Stimulated activated naive B cell treated with anti-CD40 and anti-IgM and Interleukin-4, amounts not matched to agents 10 μg/mL and 1 μg/mL and 100 μg/mL, for 72 hours (primary cell): ENCODE measurements around the gene KRTDAP.
A peak's percentile ranks its signal among the peaks of the same experiment; 100 is the strongest.

Experiments used
- ATAC-seq, 2 donors: fragments of 150-1000 bp; cut with Tn5 transposase; replicated peaks; 2 replicates each; pipeline ENCODE4 v1.10.0; 2021; ENCODE audit warnings: moderate library complexity in 1 of 2
- DNase-seq: peaks from one replicate; pipeline ENCODE4 v3.0.0; 2021
- H3K27ac Mint-ChIP-seq: one replicate; pipeline ENCODE4 v1.8.0; 2022; ENCODE audit warnings: mild to moderate bottlenecking, mixed read lengths
- H3K27me3 Mint-ChIP-seq, 2 donors: one replicate each; pipeline ENCODE4 v1.8.0; 2022; ENCODE audit warnings: mixed read lengths in 2 of 2
- H3K36me3 Mint-ChIP-seq, 2 donors: one replicate each; pipeline ENCODE4 v1.8.0; 2022; ENCODE audit warnings: mixed read lengths in 2 of 2, mild to moderate bottlenecking in 1 of 2
- H3K4me1 Mint-ChIP-seq, 2 donors: one replicate each; pipeline ENCODE4 v1.8.0; 2022; ENCODE audit warnings: mixed read lengths in 2 of 2, mild to moderate bottlenecking in 1 of 2
- H3K4me3 Mint-ChIP-seq, 2 donors: one replicate each; pipeline ENCODE4 v1.8.0; 2022; ENCODE audit warnings: mild to moderate bottlenecking in 2 of 2, mixed read lengths in 2 of 2, moderate library complexity in 1 of 2
- H3K9me3 Mint-ChIP-seq, 2 donors: one replicate each; pipeline ENCODE4 v1.8.0; 2022; ENCODE audit warnings: mixed read lengths in 2 of 2, mild to moderate bottlenecking in 1 of 2

KRTDAP gene

DNA sequence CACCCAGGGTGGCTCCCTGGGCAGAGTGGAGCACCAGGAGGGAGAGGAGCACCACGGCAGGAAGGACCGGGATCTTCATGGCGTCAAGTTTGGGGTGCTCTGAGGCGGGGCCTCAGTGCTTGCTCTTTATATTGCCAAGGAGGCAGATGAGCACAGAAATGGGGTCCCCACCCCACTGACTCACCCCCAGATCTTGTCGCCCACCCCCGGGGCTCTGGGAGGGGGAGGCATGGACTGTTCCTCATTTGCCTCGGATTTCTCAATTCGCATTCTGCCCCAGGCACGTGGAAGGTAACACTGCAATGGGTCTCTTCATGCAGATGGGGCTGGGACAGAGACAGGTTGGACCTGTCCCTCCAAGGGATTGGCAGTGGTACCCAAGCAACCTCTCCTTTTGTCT, at the start of gene KRTDAP:
KRTDAP (minus strand) TSS at position 101 of the 400 bp plus-strand sequence; CDS start at position 79, 22 bp downstream.
- Mint-ChIP-seq H3K9me3 (no peaks in the 10 kb centered on the region), H3K36me3 (no peaks in the 10 kb centered on the region), H3K27me3 (peaks cover 20 to 33% of the 10 kb centered on the region in 2 donors), H3K27ac (no peak within 1 kb of the TSS), H3K4me3 (no peak within 1 kb of the TSS), H3K4me1 (peaks cover 2 to 7% of the 10 kb centered on the region in 2 donors)
- DNase-seq (no peak), ATAC-seq (no peak)

- Mint-ChIP-seq H3K4me1 (peaks cover 11 to 29% of the 10 kb centered on the region in 2 donors), H3K36me3 (peaks cover 14 to 31% of the 10 kb centered on the region in 2 donors), H3K4me3 (no peak overlapping the region), H3K27ac (no peak overlapping the region), H3K9me3 (no peaks in the 10 kb centered on the region), H3K27me3 (peaks cover 2 to 3% of the 10 kb centered on the region in 2 donors)
- ATAC-seq: no peak
- DNase-seq: no peak
These were observed 49.6 kb upstream of the KRTDAP start for GRCh38 chr19:35539850-35540249.

GRCh38 chr19:35539314-35539713, 49.0 kb upstream of the KRTDAP start:
- Mint-ChIP-seq H3K27me3 (peaks cover 4 to 8% of the 10 kb centered on the region in 2 donors), H3K36me3 (peaks cover 14 to 31% of the 10 kb centered on the region in 2 donors), H3K4me1 (peaks cover 7 to 25% of the 10 kb centered on the region in 2 donors), H3K4me3 (no peak overlapping the region), H3K9me3 (no peaks in the 10 kb centered on the region), H3K27ac (no peak overlapping the region)
- DNase-seq (no peak), ATAC-seq (no peak)

- Mint-ChIP-seq H3K27me3 (peaks cover 36 to 45% of the 10 kb centered on the region in 2 donors), H3K36me3 (peaks cover 8 to 12% of the 10 kb centered on the region in 2 donors), H3K27ac (peak overlapping the region; percentile 49), H3K4me3 (peak overlapping the region in 1 of 2 donors; percentile 49), H3K9me3 (no peaks in the 10 kb centered on the region), H3K4me1 (peaks cover 8 to 10% of the 10 kb centered on the region in 2 donors)
- ATAC-seq (no peak), DNase-seq (no peak)
These were observed 44.7 kb upstream of the KRTDAP start for GRCh38 chr19:35534803-35535480.

- H3K9me3 Mint-ChIP-seq: no peaks in the 10 kb centered on the region
- DNase-seq (no peak), ATAC-seq (peak; percentile 90 to 91)
- H3K4me1 Mint-ChIP-seq: peaks cover 8 to 10% of the 10 kb centered on the region in 2 donors
- no peak overlapping the region for H3K27ac Mint-ChIP-seq
- H3K27me3 Mint-ChIP-seq: peaks cover 45 to 55% of the 10 kb centered on the region in 2 donors
- H3K36me3 Mint-ChIP-seq: peaks cover 5 to 12% of the 10 kb centered on the region in 2 donors
- H3K4me3 Mint-ChIP-seq: peak overlapping the region; percentile 66
These were observed 43.6 kb upstream of the KRTDAP start for GRCh38 chr19:35533822-35534392.

GRCh38 chr19:35533201-35533821, 43.0 kb upstream of the KRTDAP start, which contains the start of gene GAPDHS:
TSS of gene GAPDHS (plus strand) at chr19:35533456. CDS start at chr19:35533528, 72 bp downstream.
- ATAC-seq (peak in 1 of 2 donors; percentile 18), DNase-seq (no peak)
- H3K27me3 Mint-ChIP-seq: peaks cover 51 to 61% of the 10 kb centered on the region in 2 donors
- H3K4me3 Mint-ChIP-seq: peak within 1 kb of the TSS; percentile 66
- peaks cover 8 to 10% of the 10 kb centered on the region in 2 donors for H3K4me1 Mint-ChIP-seq
- H3K36me3 Mint-ChIP-seq: peaks cover 5 to 9% of the 10 kb centered on the region in 2 donors
- no peaks in the 10 kb centered on the region for H3K9me3 Mint-ChIP-seq
- H3K27ac Mint-ChIP-seq: peak within 1 kb of the TSS; percentile 39

GRCh38 chr19:35531291-35531690, 41.0 kb upstream of the KRTDAP start:
- ATAC-seq: no peak
- H3K4me1 Mint-ChIP-seq: peaks cover 8 to 10% of the 10 kb centered on the region in 2 donors
- DNase-seq: no peak
- H3K27ac Mint-ChIP-seq: no peak overlapping the region
- H3K4me3 Mint-ChIP-seq: no peak overlapping the region
- H3K27me3 Mint-ChIP-seq: peaks cover 68 to 80% of the 10 kb centered on the region in 2 donors
- H3K36me3 Mint-ChIP-seq: peaks cover 3 to 6% of the 10 kb centered on the region in 2 donors
- H3K9me3 Mint-ChIP-seq: no peaks in the 10 kb centered on the region

DNA sequence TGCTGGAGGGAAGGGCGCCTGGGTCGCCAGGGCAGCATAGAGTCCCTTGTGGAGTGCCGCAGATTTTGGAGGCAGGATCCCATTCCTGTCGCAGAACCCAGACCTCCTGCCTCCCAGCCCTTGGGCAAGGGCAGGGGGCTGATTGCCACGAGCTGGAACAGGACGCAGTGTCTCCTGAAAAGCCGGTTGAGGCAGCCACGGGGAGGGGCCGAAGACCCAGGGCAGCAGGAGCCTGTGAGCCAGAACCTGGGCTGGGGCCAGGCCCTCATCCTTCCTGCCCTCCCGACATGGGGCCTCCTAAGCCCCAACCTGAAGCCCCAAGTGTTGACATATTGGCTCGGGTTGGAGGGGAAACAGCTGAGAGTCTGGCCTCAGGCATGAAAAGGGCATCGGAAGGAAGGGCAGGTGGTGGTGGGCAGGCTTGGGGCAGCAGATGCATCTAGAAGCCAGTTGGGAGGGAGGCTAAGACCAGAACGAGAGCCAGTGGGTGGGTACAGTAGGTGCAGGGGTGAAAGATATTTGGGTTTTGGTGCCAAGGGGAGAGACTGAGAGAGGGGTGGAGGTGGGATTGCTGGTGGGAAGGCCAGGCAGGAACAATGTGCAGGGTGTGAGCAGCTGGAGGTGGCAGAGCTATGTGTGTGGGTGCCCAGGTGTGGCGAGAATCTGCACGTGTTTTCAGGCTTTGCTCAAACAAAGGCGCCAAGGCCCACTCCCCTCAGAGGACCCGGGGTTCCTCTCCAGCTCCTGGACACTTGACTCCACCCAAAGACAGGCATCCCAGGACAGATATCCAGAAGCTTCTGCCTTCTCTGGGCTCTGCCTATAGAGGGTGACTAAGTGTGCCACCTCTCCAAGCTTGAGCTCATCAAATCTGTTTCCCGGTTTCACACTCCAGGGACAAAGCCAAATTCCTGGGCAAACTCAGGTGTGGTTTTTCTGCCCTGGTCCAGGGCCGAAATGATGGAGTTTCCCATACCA, 39.3 kb upstream of the KRTDAP start:
- DNase-seq: no peak
- H3K27me3 Mint-ChIP-seq: peaks cover 68 to 80% of the 10 kb centered on the region in 2 donors
- peaks cover 3 to 6% of the 10 kb centered on the region in 2 donors for H3K36me3 Mint-ChIP-seq
- H3K4me3 Mint-ChIP-seq: no peak overlapping the region
- peaks cover 8 to 10% of the 10 kb centered on the region in 2 donors for H3K4me1 Mint-ChIP-seq
- no peak for ATAC-seq
- H3K27ac Mint-ChIP-seq: no peak overlapping the region
- H3K9me3 Mint-ChIP-seq: no peaks in the 10 kb centered on the region

- ATAC-seq: no peak
- Mint-ChIP-seq H3K27me3 (peaks cover 59 to 78% of the 10 kb centered on the region in 2 donors), H3K4me3 (no peak within 1 kb of the TSS), H3K27ac (no peak within 1 kb of the TSS), H3K4me1 (peaks cover under 1 to 3% of the 10 kb centered on the region in 2 donors), H3K36me3 (peaks cover 3 to 6% of the 10 kb centered on the region in 2 donors), H3K9me3 (no peaks in the 10 kb centered on the region)
- DNase-seq: no peak
These were observed 38.2 kb upstream of the KRTDAP start, which contains the start of gene SBSN for GRCh38 chr19:35528218-35529038. TSS of gene SBSN (minus strand) at chr19:35528311. CDS start at chr19:35528281, 30 bp downstream.

DNA sequence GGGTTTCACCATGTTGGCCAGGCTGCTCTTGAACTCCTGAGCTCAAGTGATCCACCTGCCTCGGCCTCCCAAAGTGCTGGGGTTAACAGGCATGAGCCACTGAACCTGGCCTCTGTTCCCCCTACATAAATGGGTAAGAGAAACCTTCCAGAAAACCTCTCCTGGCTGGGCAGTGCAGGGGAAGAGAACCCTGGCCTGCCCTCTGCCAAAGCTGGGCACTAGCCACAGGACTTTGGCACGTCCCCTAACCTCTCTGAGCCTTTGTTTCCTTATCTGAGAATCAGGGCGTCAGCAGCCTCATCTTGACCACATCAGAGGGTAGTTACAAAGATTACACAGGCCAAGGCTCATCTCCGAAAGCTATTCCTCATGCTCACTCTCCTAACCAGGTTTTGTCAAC, 35.6 kb upstream of the KRTDAP start:
- no peaks in the 10 kb centered on the region for H3K4me1 Mint-ChIP-seq
- peaks cover 0 to 3% of the 10 kb centered on the region in 2 donors for H3K36me3 Mint-ChIP-seq
- H3K9me3 Mint-ChIP-seq: no peaks in the 10 kb centered on the region
- peaks cover 45 to 58% of the 10 kb centered on the region in 2 donors for H3K27me3 Mint-ChIP-seq
- H3K27ac Mint-ChIP-seq: no peak overlapping the region
- no peak for DNase-seq
- H3K4me3 Mint-ChIP-seq: no peak overlapping the region
- no peak for ATAC-seq

- DNase-seq (no peak), ATAC-seq (no peak)
- peaks cover 0 to 3% of the 10 kb centered on the region in 2 donors for H3K36me3 Mint-ChIP-seq
- no peaks in the 10 kb centered on the region for H3K9me3 Mint-ChIP-seq
- H3K4me1 Mint-ChIP-seq: no peaks in the 10 kb centered on the region
- peaks cover 39 to 49% of the 10 kb centered on the region in 2 donors for H3K27me3 Mint-ChIP-seq
- no peak overlapping the region for H3K27ac Mint-ChIP-seq
- no peak overlapping the region for H3K4me3 Mint-ChIP-seq
These were observed 34.0 kb upstream of the KRTDAP start for GRCh38 chr19:35524181-35524837.

- Mint-ChIP-seq H3K4me3 (no peak overlapping the region), H3K36me3 (peaks cover 0 to 1% of the 10 kb centered on the region in 2 donors), H3K9me3 (no peaks in the 10 kb centered on the region), H3K4me1 (no peaks in the 10 kb centered on the region), H3K27ac (no peak overlapping the region), H3K27me3 (peaks cover 28 to 43% of the 10 kb centered on the region in 2 donors)
- DNase-seq (no peak), ATAC-seq (no peak)
These were observed 32.6 kb upstream of the KRTDAP start for GRCh38 chr19:35522745-35523327.
